Activated CD4-positive, alpha-beta memory T cell treated with anti-CD3 and anti-CD28 coated beads, Interleukin-2, amount 10 ng/mL, durations not matched to agents 7 days and 5 days (primary cell): ENCODE measurements around the gene TRAF7. TPM values are rescaled to one million over a fixed set of nuclear protein-coding genes. Genes with fewer than 3 reads are reported as not detected.

Experiments used
- CTCF ChIA-PET: fragments of 350-600 bp; sonication (Branson Sonifier 250); formaldehyde crosslinking; loops from one replicate; lab custom pipeline; 2021; ENCODE audit warnings: antibody characterized with exemption, inconsistent platforms; lab: Charles Lee
- POLR2A ChIA-PET: fragments of 350-600 bp; sonication (Branson Sonifier 250); formaldehyde crosslinking; loops from one replicate; lab custom pipeline; 2021; ENCODE audit warnings: antibody characterized with exemption; lab: Charles Lee
- DNase-seq: peaks from one replicate; pipeline ENCODE4 v3.0.0-alpha.2; 2020
- H3K27ac Mint-ChIP-seq: one replicate; pipeline ENCODE4 v1.8.0; 2021; ENCODE audit warnings: mild to moderate bottlenecking, mixed read lengths
- H3K27me3 Mint-ChIP-seq: one replicate; pipeline ENCODE4 v1.8.0; 2021; ENCODE audit warnings: mixed read lengths
- H3K36me3 Mint-ChIP-seq: one replicate; pipeline ENCODE4 v1.8.0; 2021; ENCODE audit warnings: low read depth, mixed read lengths
- H3K4me1 Mint-ChIP-seq: one replicate; pipeline ENCODE4 v1.8.0; 2021; ENCODE audit warnings: mixed read lengths
- H3K4me3 Mint-ChIP-seq: one replicate; pipeline ENCODE4 v1.8.0; 2021; ENCODE audit warnings: mild to moderate bottlenecking, mixed read lengths
- H3K9me3 Mint-ChIP-seq: one replicate; pipeline ENCODE4 v1.8.0; 2021; ENCODE audit warnings: mixed read lengths
- total RNA-seq, 2 experiments: library from RNA; stranded (reverse); gene quantifications; one replicate each; pipeline ENCODE4 v1.2.3, GENCODE V29; 2021

The TRAF7 gene
- total RNA-seq, 2 experiments from 2014 or later = 57.3 to 60.3 TPM

- H3K27ac Mint-ChIP-seq = no peak overlapping the region
- no peaks in the 10 kb centered on the region for H3K9me3 Mint-ChIP-seq
- peaks cover 22% of the 10 kb centered on the region for H3K4me1 Mint-ChIP-seq
- DNase-seq = no peak
- H3K4me3 Mint-ChIP-seq = no peak overlapping the region
- H3K36me3 Mint-ChIP-seq = peaks cover 9% of the 10 kb centered on the region
- H3K27me3 Mint-ChIP-seq = no peaks in the 10 kb centered on the region
- CTCF ChIA-PET = interaction anchor here (1.1 to 2.4 kb wide), 2 partner anchors 127 to 143 kb away, joined by 4 to 8 read pairs; partner anchors contain the start of gene NPW
- POLR2A ChIA-PET = interaction anchor here (0.9 to 2.7 kb wide), 5 partner anchors 8 to 183 kb away, joined by 3 to 22 read pairs (median 3); partner anchors contain the start of genes RPS2 and TRAF7
These were observed 8.2 kb upstream of the TRAF7 start for GRCh38 chr16:2147378-2147777.

DNA sequence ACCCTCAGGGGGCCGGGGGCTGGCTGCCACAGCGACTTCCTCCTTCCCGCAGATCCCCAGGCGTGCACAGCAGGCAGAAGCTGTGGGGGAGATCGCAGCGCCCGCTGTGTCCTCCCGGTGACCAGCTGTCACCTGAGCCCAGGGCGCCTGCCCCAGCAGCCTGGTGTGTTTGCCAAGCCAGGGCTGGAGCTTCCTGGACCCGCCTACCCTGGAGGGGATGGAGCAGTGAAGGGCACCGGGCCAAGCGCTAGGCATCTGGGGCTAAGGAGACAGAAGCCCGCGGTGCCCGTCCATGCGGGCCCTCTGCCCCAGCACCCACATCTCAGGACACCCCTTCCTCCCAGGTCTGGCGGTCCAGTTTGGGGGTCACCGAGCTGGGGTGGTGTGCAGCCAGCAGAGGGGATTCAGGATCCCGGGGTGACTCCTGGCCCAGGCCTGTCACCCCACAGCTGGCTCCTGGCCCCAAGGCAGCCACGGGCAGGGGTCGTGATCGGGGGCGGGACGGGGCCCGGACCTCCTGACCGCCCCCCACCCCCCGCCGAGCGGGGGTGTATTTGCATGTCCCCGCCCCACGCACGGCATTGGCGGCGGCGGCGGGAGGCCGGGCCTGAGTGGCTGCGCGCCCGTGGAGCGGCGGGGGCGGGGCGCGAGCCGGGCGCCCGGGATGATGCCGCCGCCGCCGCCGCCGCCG lies 7.5 kb upstream of the TRAF7 start, which contains the start of gene RAB26:
TSS of gene RAB26 (plus strand) at position 645 of the 691 bp plus-strand sequence. CDS start 159 bp downstream, outside the sequence.
- DNase-seq = peak; percentile 60
- H3K4me3 Mint-ChIP-seq = no peak within 1 kb of the TSS
- H3K27me3 Mint-ChIP-seq = no peaks in the 10 kb centered on the region
- H3K4me1 Mint-ChIP-seq = peaks cover 28% of the 10 kb centered on the region
- POLR2A ChIA-PET = interaction anchor here (1.0 to 2.2 kb wide), 3 partner anchors 132 to 183 kb away, joined by 3 to 6 read pairs (median 3); partner anchors contain the start of gene RPS2
- peaks cover 11% of the 10 kb centered on the region for H3K36me3 Mint-ChIP-seq
- CTCF ChIA-PET = interaction anchor here (2.4 kb wide), 1 partner anchor 144 kb away, joined by 8 read pairs; no protein-coding TSS in a partner anchor
- H3K27ac Mint-ChIP-seq = no peak within 1 kb of the TSS
- no peaks in the 10 kb centered on the region for H3K9me3 Mint-ChIP-seq

DNA sequence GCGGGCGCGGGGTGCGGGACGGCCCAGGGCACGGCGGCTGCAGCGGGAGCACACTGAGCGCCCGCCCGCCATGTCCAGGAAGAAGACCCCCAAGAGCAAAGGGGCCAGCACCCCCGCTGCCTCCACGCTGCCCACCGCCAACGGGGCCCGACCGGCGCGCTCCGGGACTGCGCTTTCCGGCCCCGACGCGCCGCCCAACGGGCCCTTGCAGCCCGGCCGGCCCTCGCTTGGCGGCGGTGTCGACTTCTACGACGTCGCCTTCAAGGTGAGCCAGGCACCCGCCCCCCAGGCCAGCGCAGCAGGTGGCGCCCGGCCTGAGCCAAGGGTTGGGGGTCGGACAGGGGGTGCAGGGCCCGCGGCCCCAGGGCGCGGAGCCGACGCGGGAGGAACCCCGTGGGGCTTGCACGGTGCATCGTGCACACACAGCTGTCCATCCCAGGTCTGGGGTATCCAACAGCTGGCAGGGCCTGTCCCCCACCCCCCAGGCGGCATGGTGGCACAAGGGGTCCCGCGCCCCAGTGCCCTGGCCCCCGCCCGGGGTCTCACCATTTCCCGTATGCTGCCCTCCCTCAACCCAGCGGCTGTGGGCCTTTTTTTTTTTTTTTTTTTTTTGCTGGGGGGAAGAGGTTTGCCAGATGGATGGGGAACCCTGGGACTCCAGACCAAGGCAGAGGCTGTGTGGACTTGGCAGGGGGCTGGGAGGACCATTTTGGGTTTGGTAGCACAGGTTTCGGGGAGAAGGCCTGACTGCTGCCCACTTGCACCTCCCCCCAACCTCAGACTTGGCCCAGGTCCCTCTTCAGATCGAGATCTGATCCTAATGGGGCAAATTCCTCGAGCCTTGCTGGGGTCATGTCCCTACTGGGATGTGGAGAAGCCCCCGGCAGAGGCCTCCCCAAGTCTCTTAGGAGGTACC lies 6.6 kb upstream of the TRAF7 start:
- no peak overlapping the region for H3K4me3 Mint-ChIP-seq
- ChIA-PET CTCF (no interaction called here), POLR2A (interaction anchor here (1.7 kb wide), 1 partner anchor 184 kb away, joined by 4 read pairs; the partner anchor contains the start of gene RPS2)
- H3K9me3 Mint-ChIP-seq = no peaks in the 10 kb centered on the region
- peaks cover 35% of the 10 kb centered on the region for H3K4me1 Mint-ChIP-seq
- no peak overlapping the region for H3K27ac Mint-ChIP-seq
- H3K36me3 Mint-ChIP-seq = peaks cover 18% of the 10 kb centered on the region
- DNase-seq = no peak
- H3K27me3 Mint-ChIP-seq = no peaks in the 10 kb centered on the region

DNA sequence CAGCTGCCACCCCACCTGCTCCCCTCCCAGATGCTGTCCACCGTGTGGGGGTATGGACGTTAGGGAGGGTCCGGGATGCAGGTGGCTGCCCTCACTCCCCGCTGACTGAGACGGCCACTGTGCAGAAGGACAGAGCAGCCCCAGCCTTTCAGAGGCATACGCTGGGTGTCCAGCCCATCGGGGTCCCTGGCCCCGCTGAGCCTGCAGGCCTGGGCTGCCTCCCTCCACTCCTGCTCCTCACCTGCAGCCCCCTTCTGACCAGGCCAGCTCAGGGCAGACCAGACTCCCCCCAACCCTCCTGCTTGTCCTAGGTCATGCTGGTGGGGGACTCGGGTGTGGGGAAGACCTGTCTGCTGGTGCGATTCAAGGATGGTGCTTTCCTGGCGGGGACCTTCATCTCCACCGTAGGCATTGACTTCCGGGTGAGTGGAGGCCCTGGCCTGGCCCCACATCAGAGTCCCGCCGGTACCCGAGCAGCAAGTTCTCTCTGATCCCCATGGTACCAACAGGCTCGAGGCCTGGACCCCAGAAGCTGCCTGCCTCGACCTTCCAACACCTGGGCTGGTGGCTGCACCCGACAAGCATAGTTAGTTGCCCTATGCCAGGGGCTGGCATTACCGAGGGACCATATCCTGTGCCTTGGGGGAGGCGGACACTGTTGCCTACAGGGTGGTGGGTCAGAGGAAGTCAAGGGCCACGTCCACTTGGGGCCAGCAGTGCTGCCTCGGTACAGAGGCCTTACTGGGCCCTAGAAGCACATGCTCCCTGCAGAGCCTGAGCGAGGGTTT lies 5.8 kb upstream of the TRAF7 start:
- POLR2A ChIA-PET = interaction anchor here (0.9 to 1.7 kb wide), 2 partner anchors 185 to 189 kb away, joined by 3 to 4 read pairs; partner anchors contain the start of gene RPS2
- Mint-ChIP-seq H3K4me3 (no peak overlapping the region), H3K27me3 (no peaks in the 10 kb centered on the region), H3K36me3 (peaks cover 27% of the 10 kb centered on the region), H3K9me3 (no peaks in the 10 kb centered on the region), H3K27ac (no peak overlapping the region), H3K4me1 (peaks cover 41% of the 10 kb centered on the region)
- no peak for DNase-seq
- CTCF ChIA-PET = interaction anchor here (1.8 kb wide), 1 partner anchor 10 kb away, joined by 11 read pairs; no protein-coding TSS in a partner anchor

DNA sequence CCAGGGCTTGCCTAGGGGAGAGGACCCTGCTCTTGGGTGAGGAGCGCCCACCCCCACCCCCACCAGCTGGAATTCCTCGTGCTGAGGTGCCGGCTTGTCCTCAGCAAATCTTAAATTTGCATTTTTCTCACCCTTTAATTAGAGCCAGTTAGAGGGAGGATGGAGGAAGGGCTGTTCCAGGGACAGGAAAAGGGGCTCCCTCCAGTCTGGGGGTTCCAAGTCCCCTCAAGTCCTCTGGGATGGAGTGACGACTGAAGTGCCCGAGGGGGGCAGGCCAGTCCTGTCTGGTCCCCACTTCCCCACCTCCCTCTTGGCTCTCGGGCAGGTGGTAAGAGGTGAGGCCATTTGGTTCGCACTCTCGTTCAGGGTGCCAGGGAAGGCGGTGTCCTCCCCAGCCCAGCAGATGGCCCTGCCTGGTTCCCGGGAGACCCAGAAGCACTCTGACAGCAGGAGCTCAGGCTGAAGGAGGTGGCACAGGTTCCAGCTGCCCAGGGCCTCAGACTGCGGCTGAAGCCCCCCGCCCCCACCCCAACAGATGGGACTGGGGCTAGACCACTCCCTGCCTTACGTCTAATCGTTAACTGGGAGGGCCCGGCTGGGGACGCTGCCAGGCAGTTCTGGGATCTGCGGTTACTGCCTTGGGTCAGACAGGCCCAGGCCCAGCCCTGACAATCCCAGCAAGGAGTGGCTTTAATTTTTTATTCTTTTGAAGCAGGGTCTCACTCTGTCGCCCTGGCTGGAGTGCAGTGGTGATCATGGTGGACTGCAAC lies 5.0 kb upstream of the TRAF7 start:
- Mint-ChIP-seq H3K4me1 (peaks cover 42% of the 10 kb centered on the region), H3K27ac (no peak overlapping the region)

GRCh38 chr16:2151188-2152091 lies 4.1 kb upstream of the TRAF7 start:
- peaks cover 45% of the 10 kb centered on the region for H3K4me1 Mint-ChIP-seq
- no peak overlapping the region for H3K27ac Mint-ChIP-seq
- H3K36me3 Mint-ChIP-seq = peaks cover 33% of the 10 kb centered on the region
- no peaks in the 10 kb centered on the region for H3K27me3 Mint-ChIP-seq
- no peaks in the 10 kb centered on the region for H3K9me3 Mint-ChIP-seq
- peak overlapping the region; percentile 22 for H3K4me3 Mint-ChIP-seq
- CTCF ChIA-PET = interaction anchor here (0.6 to 3.7 kb wide), 5 partner anchors 11 to 147 kb away, joined by 3 to 18 read pairs (median 4); no protein-coding TSS in a partner anchor
- no peak for DNase-seq
- POLR2A ChIA-PET = interaction anchor here (0.9 to 1.3 kb wide), 2 partner anchors 54 to 129 kb away, joined by 3 to 4 read pairs; partner anchors contain the start of gene MLST8

More for the DNA sequence above, 5.0 kb upstream of the TRAF7 start:
- no peak overlapping the region for H3K4me3 Mint-ChIP-seq
- ChIA-PET CTCF (interaction anchor here (0.6 to 3.7 kb wide), 4 partner anchors 10 to 147 kb away, joined by 3 to 18 read pairs (median 8); no protein-coding TSS in a partner anchor), POLR2A (interaction anchor here (0.9 to 1.7 kb wide), 3 partner anchors 128 to 190 kb away, joined by 3 to 4 read pairs (median 4); partner anchors contain the start of gene RPS2)
- no peaks in the 10 kb centered on the region for H3K9me3 Mint-ChIP-seq
- H3K27me3 Mint-ChIP-seq = no peaks in the 10 kb centered on the region
- no peak for DNase-seq
- H3K36me3 Mint-ChIP-seq = peaks cover 28% of the 10 kb centered on the region

- peaks cover 60% of the 10 kb centered on the region for H3K4me1 Mint-ChIP-seq
- H3K9me3 Mint-ChIP-seq = no peaks in the 10 kb centered on the region
- POLR2A ChIA-PET = interaction anchor here (0.7 to 5.0 kb wide), 5 partner anchors 12 to 188 kb away, joined by 3 to 33 read pairs (median 11); partner anchors contain the start of genes RNF151, RPS2 and TBL3
These were observed 2.7 kb upstream of the TRAF7 start for GRCh38 chr16:2152695-2153506.

GRCh38 chr16:2154533-2155090 lies 970 bp upstream of the TRAF7 start:
- Mint-ChIP-seq H3K27me3 (no peaks in the 10 kb centered on the region), H3K27ac (peak overlapping the region; percentile 73), H3K36me3 (peaks cover 33% of the 10 kb centered on the region), H3K4me1 (peaks cover 60% of the 10 kb centered on the region), H3K9me3 (no peaks in the 10 kb centered on the region), H3K4me3 (peak overlapping the region; percentile 80)
- POLR2A ChIA-PET = interaction anchor here (0.6 to 5.0 kb wide), 44 partner anchors 8 to 528 kb away, joined by 3 to 38 read pairs (median 6); partner anchors contain the start of genes ECI1, EME2, GFER and JPT2
- peak; percentile 44 for DNase-seq
- CTCF ChIA-PET = interaction anchor here (1.0 to 4.0 kb wide), 15 partner anchors 8 to 449 kb away, joined by 3 to 56 read pairs (median 4); partner anchors contain the start of genes ECI1, NTHL1, PGP and PKD1

More at GRCh38 chr16:2152695-2153506, 2.7 kb upstream of the TRAF7 start:
- no peaks in the 10 kb centered on the region for H3K27me3 Mint-ChIP-seq
- peak overlapping the region; percentile 73 for H3K27ac Mint-ChIP-seq
- DNase-seq = no peak
- H3K36me3 Mint-ChIP-seq = peaks cover 33% of the 10 kb centered on the region
- peak overlapping the region; percentile 80 for H3K4me3 Mint-ChIP-seq
- CTCF ChIA-PET = interaction anchor here (0.7 to 4.0 kb wide), 5 partner anchors 13 to 290 kb away, joined by 3 to 56 read pairs (median 4); no protein-coding TSS in a partner anchor
